Keratinocyte (primary cell): ENCODE measurements around the gene CENPL. TPM values are rescaled to one million over a fixed set of nuclear protein-coding genes. Genes with fewer than 3 reads are reported as not detected.
"Not testable (repeated sequence)": the region's sequence is repeated elsewhere in the genome, so short reads cannot be mapped to it uniquely, and the experiment has no call there.

Experiments used
- DNase-seq: peaks from one replicate; pipeline ENCODE4 v3.0.0-alpha.2; 2011; ENCODE audit warnings: low read depth, missing footprints, low spot score
- FAIRE-seq: peaks from 2 replicates; lab custom pipeline; 2011; peaks lifted over from hg19 to GRCh38; lab: Jason Lieb, UNC
- H2AFZ ChIP-seq: 2 replicates; pipeline ENCODE4 v1.6.0; 2012; ENCODE audit warnings: low read length, control low read depth, inconsistent platforms; ENCODE audit not compliant: control insufficient read depth
- H3K27ac ChIP-seq: 2 replicates; pipeline ENCODE4 v1.5.1; 2011; ENCODE audit warnings: low read length; ENCODE audit not compliant: control insufficient read depth, insufficient read depth
- H3K27me3 ChIP-seq: 3 replicates; pipeline ENCODE4 v1.6.0; 2011; ENCODE audit warnings: low read length; ENCODE audit not compliant: control insufficient read depth, insufficient read depth; ENCODE audit errors: extremely low read depth
- H3K36me3 ChIP-seq, 2 experiments: 2 replicates in 1 of 2; 3 replicates in 1 of 2; pipeline ENCODE4 v1.5.1; 2011; ENCODE audit warnings: low read length in 2 of 2, mild to moderate bottlenecking in 1 of 2; ENCODE audit not compliant: control insufficient read depth in 2 of 2, insufficient read depth in 2 of 2; ENCODE audit errors: extremely low read depth in 1 of 2
- H3K4me1 ChIP-seq: 3 replicates; pipeline ENCODE4 v1.5.1; 2011; ENCODE audit warnings: low read length; ENCODE audit not compliant: control insufficient read depth, insufficient read depth; ENCODE audit errors: extremely low read depth
- H3K4me2 ChIP-seq: 3 replicates; pipeline ENCODE4 v1.6.0; 2011; ENCODE audit warnings: low read depth, low read length; ENCODE audit not compliant: control insufficient read depth, insufficient read depth; ENCODE audit errors: extremely low read depth
- H3K4me3 ChIP-seq, 3 experiments: fragments of 200-600 bp in 1 of 3; sonication (generic) in 1 of 3; 2 replicates in 2 of 3; 3 replicates in 1 of 3; pipeline ENCODE4 v1.5.1; 2011 to 2016; ENCODE audit warnings: low read length in 3 of 3, mild to moderate bottlenecking in 3 of 3, control low read depth in 2 of 3, inconsistent platforms in 1 of 3, low read depth in 1 of 3, mixed read lengths in 1 of 3, mixed run types in 1 of 3, moderate library complexity in 1 of 3; ENCODE audit not compliant: control insufficient read depth in 2 of 3, insufficient read depth in 2 of 3; ENCODE audit errors: extremely low read depth in 1 of 3
- H3K79me2 ChIP-seq: 2 replicates; pipeline ENCODE4 v1.6.0; 2012; ENCODE audit warnings: low read length; ENCODE audit not compliant: control insufficient read depth, insufficient read depth
- H3K9ac ChIP-seq: 3 replicates; pipeline ENCODE4 v1.6.0; 2011; ENCODE audit warnings: low read length; ENCODE audit not compliant: control insufficient read depth, insufficient read depth; ENCODE audit errors: extremely low read depth
- H3K9me1 ChIP-seq: 3 replicates; pipeline ENCODE4 v1.6.0; 2011; ENCODE audit warnings: low read length; ENCODE audit not compliant: control insufficient read depth, insufficient read depth; ENCODE audit errors: extremely low read depth
- H3K9me3 ChIP-seq: 2 replicates; pipeline ENCODE4 v1.5.1; 2012; ENCODE audit warnings: low read depth, low read length; ENCODE audit not compliant: control insufficient read depth
- H4K20me1 ChIP-seq: 3 replicates; pipeline ENCODE4 v1.6.0; 2011; ENCODE audit warnings: low read length; ENCODE audit not compliant: control insufficient read depth, insufficient read depth; ENCODE audit errors: extremely low read depth
- EZH2 ChIP-seq: IDR thresholded peaks from one replicate; pipeline ENCODE4 v1.6.1; 2012; ENCODE audit warnings: inconsistent platforms, mild to moderate bottlenecking, low read length, moderate library complexity
- dilution Hi-C: fragments of 300-500 bp; cut with MboI; formaldehyde crosslinking; loops from one replicate; pipeline ENCODE4 v1.7.0; 2020; ENCODE audit warnings: low sequenced_read_pairs; ENCODE audit not compliant: extremely low pct_ligation_motif_present
- polyA plus RNA-seq, 5 experiments: library from polyadenylated mRNA; depleted of rRNA in 3 of 5; stranded (reverse) in 3 of 5; stranded (forward) in 1 of 5; unstranded in 1 of 5; fragments of >200 nt; gene quantifications; 1 replicate in 1 of 5; 2 replicates in 3 of 5; 3 replicates in 1 of 5; pipeline versions ENCODE4 v1.2.1 to v1.2.3, GENCODE V29; 2011 to 2012; ENCODE audit warnings: missing spikeins in 2 of 5, low read depth in 1 of 5, low replicate concordance in 1 of 5
- TF ChIP-seq, protein P1 (sequence below), 3 experiments: IDR thresholded peaks in 1 of 3; conservative IDR thresholded peaks in 1 of 3; optimal IDR thresholded peaks in 1 of 3; 2 replicates in 2 of 3; 3 replicates in 1 of 3; pipeline versions ENCODE3 to v1.5.1; 2011; ENCODE audit warnings: low read length in 3 of 3, mild to moderate bottlenecking in 3 of 3, moderate library complexity in 2 of 3, control low read depth in 1 of 3, inconsistent platforms in 1 of 3; ENCODE audit not compliant: insufficient read depth in 2 of 3; ENCODE audit errors: extremely low read depth in 1 of 3

CENPL gene
- polyA plus RNA-seq, 1 donor (not counting 4 experiments of a cell fraction or from before 2014, with no cell fraction given): 9.4 TPM

- TF ChIP-seq, protein P1, sequence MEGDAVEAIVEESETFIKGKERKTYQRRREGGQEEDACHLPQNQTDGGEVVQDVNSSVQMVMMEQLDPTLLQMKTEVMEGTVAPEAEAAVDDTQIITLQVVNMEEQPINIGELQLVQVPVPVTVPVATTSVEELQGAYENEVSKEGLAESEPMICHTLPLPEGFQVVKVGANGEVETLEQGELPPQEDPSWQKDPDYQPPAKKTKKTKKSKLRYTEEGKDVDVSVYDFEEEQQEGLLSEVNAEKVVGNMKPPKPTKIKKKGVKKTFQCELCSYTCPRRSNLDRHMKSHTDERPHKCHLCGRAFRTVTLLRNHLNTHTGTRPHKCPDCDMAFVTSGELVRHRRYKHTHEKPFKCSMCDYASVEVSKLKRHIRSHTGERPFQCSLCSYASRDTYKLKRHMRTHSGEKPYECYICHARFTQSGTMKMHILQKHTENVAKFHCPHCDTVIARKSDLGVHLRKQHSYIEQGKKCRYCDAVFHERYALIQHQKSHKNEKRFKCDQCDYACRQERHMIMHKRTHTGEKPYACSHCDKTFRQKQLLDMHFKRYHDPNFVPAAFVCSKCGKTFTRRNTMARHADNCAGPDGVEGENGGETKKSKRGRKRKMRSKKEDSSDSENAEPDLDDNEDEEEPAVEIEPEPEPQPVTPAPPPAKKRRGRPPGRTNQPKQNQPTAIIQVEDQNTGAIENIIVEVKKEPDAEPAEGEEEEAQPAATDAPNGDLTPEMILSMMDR (optimal IDR thresholded peaks at IDR 0.05 in 1 of 3, IDR thresholded peaks at IDR 0.05 in 1 of 3, conservative IDR thresholded peaks at IDR 0.05 in 1 of 3; ENCODE audit: extremely low read depth in 1 of 3, insufficient read depth in 2 of 3, low read length in 3 of 3): no peak
- no peak for TF ChIP-seq EZH2
- Histone ChIP-seq H3K9me3 (no peaks in the 10 kb centered on the region), H3K9ac (no peak overlapping the region), H3K4me3 (no peak overlapping the region), H3K27me3 (no peaks in the 10 kb centered on the region), H3K9me1 (peaks cover 3% of the 10 kb centered on the region), H3K27ac (no peak overlapping the region), H3K79me2 (peaks cover 64% of the 10 kb centered on the region), H3K4me2 (no peak overlapping the region), H4K20me1 (no peaks in the 10 kb centered on the region), H3K4me1 (peaks cover 7% of the 10 kb centered on the region), H3K36me3 (peaks cover 2 to 11% of the 10 kb centered on the region in 2 experiments), H2AFZ (no peak overlapping the region)
- DNase-seq (no peak), FAIRE-seq (no peak)
- dilution Hi-C loops: no loop called here
Observed at GRCh38 chr1:173821680-173822079, 3.0 kb downstream of the CENPL start.

GRCh38 chr1:173818459-173818858 lies 6.2 kb downstream of the CENPL start:
- Histone ChIP-seq H3K4me3 (no peak overlapping the region), H3K36me3 (peaks cover 2 to 11% of the 10 kb centered on the region in 2 experiments), H4K20me1 (no peaks in the 10 kb centered on the region), H3K27ac (no peak overlapping the region), H3K9ac (no peak overlapping the region), H2AFZ (no peak overlapping the region), H3K4me1 (peaks cover 5% of the 10 kb centered on the region), H3K4me2 (no peak overlapping the region), H3K9me1 (peaks cover 3% of the 10 kb centered on the region), H3K79me2 (peaks cover 68% of the 10 kb centered on the region), H3K27me3 (no peaks in the 10 kb centered on the region), H3K9me3 (no peaks in the 10 kb centered on the region)
- FAIRE-seq (no peak), DNase-seq (no peak)
- no peak for TF ChIP-seq EZH2
- TF ChIP-seq, protein P1 (optimal IDR thresholded peaks at IDR 0.05 in 1 of 3, IDR thresholded peaks at IDR 0.05 in 1 of 3, conservative IDR thresholded peaks at IDR 0.05 in 1 of 3; ENCODE audit: extremely low read depth in 1 of 3, insufficient read depth in 2 of 3, low read length in 3 of 3): no peak
- dilution Hi-C loops: no loop called here

- H3K4me3 ChIP-seq, H2AFZ ChIP-seq, H3K9me1 ChIP-seq, FAIRE-seq, H3K36me3 ChIP-seq, H3K9me3 ChIP-seq, H3K4me1 ChIP-seq, DNase-seq, H3K27ac ChIP-seq, H3K4me2 ChIP-seq, H4K20me1 ChIP-seq, H3K27me3 ChIP-seq, dilution Hi-C loops, H3K9ac ChIP-seq: not testable (repeated sequence)
- H3K79me2 ChIP-seq: peaks cover 34% of the 10 kb centered on the region
Observed at GRCh38 chr1:173813654-173814053, 11.0 kb downstream of the CENPL start.
